Measurements from ENCODE around the gene SERPINA6. TPM values are rescaled to one million over a fixed set of nuclear protein-coding genes. Genes with fewer than 3 reads are reported as not detected.
"Not testable (repeated sequence)": the region's sequence is repeated elsewhere in the genome, so short reads cannot be mapped to it uniquely, and the experiment has no call there.

SERPINA6 gene
- total RNA-seq, 1 experiment from 2014 or later, result not detected

DNA sequence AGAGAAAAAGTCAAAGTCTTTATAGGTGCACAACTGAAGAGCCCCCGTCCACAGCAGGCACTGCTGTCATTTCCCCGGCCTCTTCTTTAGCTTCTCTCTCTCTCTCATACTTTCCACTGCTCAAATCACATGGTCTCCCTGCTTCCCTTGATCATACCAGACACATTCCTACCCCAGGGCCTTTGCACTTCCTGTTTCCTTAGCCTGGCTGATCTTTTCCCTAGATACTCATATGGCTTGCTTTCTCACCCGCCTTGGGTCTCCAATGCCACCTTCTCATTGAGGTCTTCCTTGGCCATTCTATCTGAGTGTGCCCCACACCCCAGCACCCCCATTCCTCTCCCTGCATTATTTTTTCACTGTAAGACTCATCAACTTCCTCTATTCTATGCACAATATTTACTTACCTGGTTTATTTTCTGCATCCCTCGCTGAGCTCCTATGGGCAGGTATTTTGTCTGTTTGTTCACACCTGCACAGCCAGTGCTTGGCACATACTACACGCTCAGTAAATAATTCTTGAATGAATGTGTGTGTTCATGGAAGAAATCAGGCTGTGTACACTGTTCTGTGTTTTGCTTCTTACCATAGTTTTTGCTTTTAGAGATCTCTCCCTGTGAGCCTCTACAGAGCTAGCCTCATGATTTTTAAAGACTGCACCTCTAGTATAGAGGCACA lies 33.4 kb upstream of the SERPINA6 start:
- TF ChIP-seq, protein P1, sequence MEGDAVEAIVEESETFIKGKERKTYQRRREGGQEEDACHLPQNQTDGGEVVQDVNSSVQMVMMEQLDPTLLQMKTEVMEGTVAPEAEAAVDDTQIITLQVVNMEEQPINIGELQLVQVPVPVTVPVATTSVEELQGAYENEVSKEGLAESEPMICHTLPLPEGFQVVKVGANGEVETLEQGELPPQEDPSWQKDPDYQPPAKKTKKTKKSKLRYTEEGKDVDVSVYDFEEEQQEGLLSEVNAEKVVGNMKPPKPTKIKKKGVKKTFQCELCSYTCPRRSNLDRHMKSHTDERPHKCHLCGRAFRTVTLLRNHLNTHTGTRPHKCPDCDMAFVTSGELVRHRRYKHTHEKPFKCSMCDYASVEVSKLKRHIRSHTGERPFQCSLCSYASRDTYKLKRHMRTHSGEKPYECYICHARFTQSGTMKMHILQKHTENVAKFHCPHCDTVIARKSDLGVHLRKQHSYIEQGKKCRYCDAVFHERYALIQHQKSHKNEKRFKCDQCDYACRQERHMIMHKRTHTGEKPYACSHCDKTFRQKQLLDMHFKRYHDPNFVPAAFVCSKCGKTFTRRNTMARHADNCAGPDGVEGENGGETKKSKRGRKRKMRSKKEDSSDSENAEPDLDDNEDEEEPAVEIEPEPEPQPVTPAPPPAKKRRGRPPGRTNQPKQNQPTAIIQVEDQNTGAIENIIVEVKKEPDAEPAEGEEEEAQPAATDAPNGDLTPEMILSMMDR (IDR thresholded peaks at IDR 0.05; ENCODE audit: unreplicated experiment), result no peak
- no peak for DNase-seq (ENCODE audit: unreplicated experiment)
- intact Hi-C loops (cut with micrococcal nuclease), result no loop called here
- H3K27ac Mint-ChIP-seq (ENCODE audit: low read depth, unreplicated experiment), result no peak overlapping the region
- CTCF ChIA-PET, result interaction anchor here (0.7 to 1.3 kb wide), 2 partner anchors 130 to 726 kb away, joined by 3 to 4 read pairs; no protein-coding TSS in a partner anchor
- no peaks in the 10 kb centered on the region for H3K27me3 Mint-ChIP-seq (ENCODE audit: insufficient read depth, unreplicated experiment)
- H3K4me1 Mint-ChIP-seq (ENCODE audit: insufficient read depth, unreplicated experiment), result peaks cover 17% of the 10 kb centered on the region
- no peak overlapping the region for H3K4me3 Mint-ChIP-seq (ENCODE audit: unreplicated experiment)
- POLR2A ChIA-PET, result interaction anchor here (0.7 to 1.3 kb wide), 3 partner anchors 9 to 17 kb away, joined by 3 to 4 read pairs (median 4); no protein-coding TSS in a partner anchor
- no peaks in the 10 kb centered on the region for H3K36me3 Mint-ChIP-seq (ENCODE audit: insufficient read depth, unreplicated experiment)
- peaks cover 9% of the 10 kb centered on the region for H3K9me3 Mint-ChIP-seq (ENCODE audit: unreplicated experiment)
- BruUV-seq (replicated peaks), result no TSS peak

DNA sequence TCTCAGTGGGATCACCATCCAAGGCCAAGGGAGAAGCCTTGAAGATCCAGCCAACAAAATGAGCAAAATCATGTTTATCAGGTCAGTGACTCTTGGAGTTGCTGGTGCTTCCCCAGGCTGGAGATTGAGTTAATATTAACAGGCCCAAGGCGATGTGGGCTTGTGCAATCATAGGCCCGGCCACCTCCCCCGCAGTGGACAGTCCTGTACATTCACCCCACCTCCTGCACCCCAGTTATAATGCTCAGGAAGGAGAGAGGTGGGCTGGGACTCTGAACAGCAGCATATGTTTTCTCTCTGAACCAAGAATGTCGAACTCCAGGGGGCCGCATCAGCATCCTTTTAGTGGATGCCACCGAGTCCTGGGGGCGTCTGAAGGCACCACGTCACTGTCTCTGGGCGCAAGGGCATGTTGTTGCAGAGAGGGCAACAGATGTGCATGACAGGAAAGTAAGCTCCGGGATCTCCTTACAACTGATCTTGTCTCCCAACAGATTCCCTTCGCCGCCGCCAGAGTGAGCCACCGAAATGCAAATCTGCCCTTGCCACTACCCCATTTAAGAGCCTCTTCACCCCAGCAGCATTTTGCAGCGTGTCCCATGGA lies 32.2 kb upstream of the SERPINA6 start:
- H3K4me1 Mint-ChIP-seq (ENCODE audit: insufficient read depth, unreplicated experiment), result peaks cover 10% of the 10 kb centered on the region
- BruUV-seq (replicated peaks), result no TSS peak
- POLR2A ChIA-PET, result no interaction called here
- no peak for DNase-seq (ENCODE audit: unreplicated experiment)
- H3K9me3 Mint-ChIP-seq (ENCODE audit: unreplicated experiment), result peaks cover 9% of the 10 kb centered on the region
- intact Hi-C loops (cut with micrococcal nuclease), result no loop called here
- H3K27ac Mint-ChIP-seq (ENCODE audit: low read depth, unreplicated experiment), result no peak overlapping the region
- H3K4me3 Mint-ChIP-seq (ENCODE audit: unreplicated experiment), result no peak overlapping the region
- CTCF ChIA-PET, result interaction anchor here (0.5 kb wide), 1 partner anchor 115 kb away, joined by 3 read pairs; no protein-coding TSS in a partner anchor
- H3K27me3 Mint-ChIP-seq (ENCODE audit: insufficient read depth, unreplicated experiment), result no peaks in the 10 kb centered on the region
- no peaks in the 10 kb centered on the region for H3K36me3 Mint-ChIP-seq (ENCODE audit: insufficient read depth, unreplicated experiment)
- TF ChIP-seq, protein P1 (IDR thresholded peaks at IDR 0.05; ENCODE audit: unreplicated experiment), result no peak

DNA sequence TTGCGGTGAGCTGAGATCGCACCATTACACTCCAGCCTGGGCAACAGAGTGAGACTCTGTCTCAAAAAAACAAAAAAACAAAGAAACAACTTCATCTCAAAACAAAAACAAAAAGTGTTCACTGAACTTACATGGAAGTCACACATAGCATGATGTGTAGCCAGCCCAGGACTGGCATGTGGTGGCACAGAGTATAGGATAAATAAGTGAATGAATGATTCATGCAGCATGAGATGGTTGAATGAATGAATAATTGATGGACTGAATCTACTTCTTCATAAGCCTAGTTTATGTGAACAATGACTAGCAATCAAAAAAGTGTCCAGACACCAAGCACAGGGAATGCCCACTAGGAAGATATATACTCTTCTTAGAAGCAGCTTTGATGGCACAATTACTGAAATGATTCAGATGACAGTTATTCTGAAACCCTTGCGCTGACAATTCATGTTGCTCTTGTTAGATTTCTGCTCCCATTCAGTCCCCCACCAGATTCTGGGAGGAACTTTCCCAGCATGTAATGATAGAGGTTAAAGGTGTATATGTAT lies 31.6 kb upstream of the SERPINA6 start:
- POLR2A ChIA-PET, result no interaction called here
- no peak overlapping the region for H3K4me3 Mint-ChIP-seq (ENCODE audit: unreplicated experiment)
- peaks cover 9% of the 10 kb centered on the region for H3K9me3 Mint-ChIP-seq (ENCODE audit: unreplicated experiment)
- peaks cover 6% of the 10 kb centered on the region for H3K4me1 Mint-ChIP-seq (ENCODE audit: insufficient read depth, unreplicated experiment)
- no peaks in the 10 kb centered on the region for H3K27me3 Mint-ChIP-seq (ENCODE audit: insufficient read depth, unreplicated experiment)
- no TSS peak for BruUV-seq (replicated peaks)
- no peak overlapping the region for H3K27ac Mint-ChIP-seq (ENCODE audit: low read depth, unreplicated experiment)
- CTCF ChIA-PET, result no interaction called here
- intact Hi-C loops (cut with micrococcal nuclease), result no loop called here
- TF ChIP-seq, protein P1 (IDR thresholded peaks at IDR 0.05; ENCODE audit: unreplicated experiment), result no peak
- no peaks in the 10 kb centered on the region for H3K36me3 Mint-ChIP-seq (ENCODE audit: insufficient read depth, unreplicated experiment)
- DNase-seq (ENCODE audit: unreplicated experiment), result no peak

DNA sequence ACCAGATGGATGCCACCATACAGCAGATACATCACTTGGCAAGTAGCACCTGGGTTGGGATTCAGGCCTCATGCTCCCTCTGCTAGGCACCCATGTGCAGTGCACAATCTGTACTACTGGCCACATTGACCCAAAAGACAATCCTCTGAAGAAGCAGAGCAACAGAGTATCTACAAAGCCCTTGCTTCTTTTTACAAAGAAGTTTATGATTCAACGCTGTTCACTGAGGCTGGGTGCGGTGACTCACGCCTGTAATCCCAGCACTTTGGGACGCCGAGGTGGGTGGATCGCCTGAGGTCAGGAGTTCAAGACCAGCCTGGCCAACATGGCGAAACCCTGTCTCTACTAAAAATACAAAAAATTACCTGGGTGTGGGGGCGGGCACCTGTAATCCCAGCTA lies 31.1 kb upstream of the SERPINA6 start:
- H3K27ac Mint-ChIP-seq (ENCODE audit: low read depth, unreplicated experiment); H3K4me3 Mint-ChIP-seq (ENCODE audit: unreplicated experiment); H3K36me3 Mint-ChIP-seq (ENCODE audit: insufficient read depth, unreplicated experiment); H3K4me1 Mint-ChIP-seq (ENCODE audit: insufficient read depth, unreplicated experiment); H3K27me3 Mint-ChIP-seq (ENCODE audit: insufficient read depth, unreplicated experiment); DNase-seq (ENCODE audit: unreplicated experiment); H3K9me3 Mint-ChIP-seq (ENCODE audit: unreplicated experiment); CTCF ChIA-PET; POLR2A ChIA-PET; BruUV-seq (replicated peaks); intact Hi-C loops (cut with micrococcal nuclease): not testable (repeated sequence)

Data from MCF 10A (cell line).